HepG2 (cell line): ENCODE measurements around the gene CTDNEP1. TPM values are rescaled to one million over a fixed set of nuclear protein-coding genes. Genes with fewer than 3 reads are reported as not detected.

Source experiments
- ATAC-seq: fragments of 200-7000 bp; cut with Tn5 transposase; 3 replicates; pipeline ENCODE4 v1.9.1; 2020; ENCODE audit warnings: mild to moderate bottlenecking, moderate library complexity
- BruUV-seq: library from RNA; stranded (reverse); fragments of 400-500 nt; replicated peaks from 2 replicates; lab custom pipeline; 2021; lab: Mats Ljungman, UMichigan
- CTCF ChIA-PET: fragments of 300-600 bp; formaldehyde crosslinking; extraction: SDS; loops from one replicate; lab custom pipeline; 2021; ENCODE audit warnings: low total read pairs, inconsistent platforms, low intra/inter-chr PET ratio; lab: Yijun Ruan, JAX
- POLR2A ChIA-PET: fragments of 350-600 bp; sonication (Branson Sonifier 250); formaldehyde crosslinking; loops from one replicate; lab custom pipeline; 2020; ENCODE audit warnings: antibody characterized with exemption, inconsistent platforms; lab: Yijun Ruan, JAX
- DNase-seq: peaks from one replicate; pipeline ENCODE4 v3.0.0-alpha.2; 2015; ENCODE audit warnings: low spot score
- FAIRE-seq: peaks from 3 replicates; lab custom pipeline; 2011; peaks lifted over from hg19 to GRCh38; lab: Jason Lieb, UNC
- H2AFZ ChIP-seq: one replicate; pipeline ENCODE4 v1.6.1; 2011; ENCODE audit warnings: low read length, inconsistent platforms
- H3K27ac ChIP-seq: fragments of 300-600 bp; 3 replicates; pipeline ENCODE4 v1.8.0; 2011; ENCODE audit warnings: mixed run types, mild to moderate bottlenecking, mixed read lengths, low read length, inconsistent platforms; ENCODE audit not compliant: insufficient read depth; ENCODE audit errors: extremely low read length
- H3K27me3 ChIP-seq, 2 experiments: fragments of 200-600 bp in 1 of 2; 2 replicates in 1 of 2; 3 replicates in 1 of 2; pipeline versions ENCODE4 v1.6.0 to v1.8.0; 2011; ENCODE audit warnings: low read length in 2 of 2, mild to moderate bottlenecking in 2 of 2, moderate library complexity in 2 of 2, inconsistent platforms in 1 of 2; ENCODE audit not compliant: insufficient read depth in 2 of 2, control insufficient read depth in 1 of 2
- H3K36me3 ChIP-seq, 2 experiments: fragments of 200-600 bp in 1 of 2; replicated peaks in 1 of 2; 2 replicates in 1 of 2; 3 replicates in 1 of 2; pipeline versions ENCODE4 v1.5.1 to v1.8.0; 2011; ENCODE audit warnings: low read length in 2 of 2, inconsistent platforms in 1 of 2; ENCODE audit not compliant: insufficient read depth in 2 of 2, control insufficient read depth in 1 of 2
- H3K4me1 ChIP-seq: 2 replicates; pipeline ENCODE4 v1.5.1; 2012; ENCODE audit warnings: low read length, inconsistent platforms; ENCODE audit not compliant: insufficient read depth
- H3K4me2 ChIP-seq: 2 replicates; pipeline ENCODE4 v1.6.0; 2011; ENCODE audit warnings: low read depth, low read length, inconsistent platforms
- H3K4me3 ChIP-seq, 3 experiments: fragments of 200-600 bp in 1 of 3; sonication (generic), shearing (Covaris generic) in 1 of 3; replicated peaks in 1 of 3; 2 replicates each; pipeline ENCODE4 v1.5.1; 2011 to 2016; ENCODE audit warnings: low read length in 3 of 3, inconsistent platforms in 2 of 3, low read depth in 2 of 3, mild to moderate bottlenecking in 2 of 3, control low read depth in 1 of 3, mixed read lengths in 1 of 3; ENCODE audit not compliant: insufficient read depth in 1 of 3
- H3K79me2 ChIP-seq: one replicate; pipeline ENCODE4 v1.6.1; 2011; ENCODE audit warnings: low read length, inconsistent platforms; ENCODE audit not compliant: insufficient read depth
- H3K9ac ChIP-seq: 2 replicates; pipeline ENCODE4 v1.6.0; 2011; ENCODE audit warnings: mild to moderate bottlenecking, low read depth, low read length, inconsistent platforms; ENCODE audit not compliant: insufficient read depth
- H3K9me3 ChIP-seq: 2 replicates; pipeline ENCODE4 v1.5.1; 2012; ENCODE audit warnings: mild to moderate bottlenecking, low read length
- H4K20me1 ChIP-seq: 2 replicates; pipeline ENCODE4 v1.6.0; 2011; ENCODE audit warnings: inconsistent platforms, mild to moderate bottlenecking, low read length, moderate library complexity; ENCODE audit not compliant: insufficient read depth
- BCL6 ChIP-seq: IDR thresholded peaks from 2 replicates; pipeline ENCODE4 v1.6.1; 2016; ENCODE audit warnings: missing genetic modification reagents, missing compliant biosample characterization
- FOXA1 ChIP-seq, 2 experiments: fragments of 450-650 bp in 1 of 2; sonication (generic) in 1 of 2; formaldehyde crosslinking in 1 of 2; IDR thresholded peaks; 2 replicates each; pipeline versions ENCODE4 v1.4.0 to v1.6.1; 2016 to 2020; ENCODE audit warnings: missing genetic modification reagents in 1 of 2
- FOXO4 ChIP-seq: sonication (generic); formaldehyde crosslinking; conservative IDR thresholded peaks from 2 replicates; pipeline ENCODE4 v1.8.1; 2023; ENCODE audit warnings: missing genetic modification reagents
- FOXP1 ChIP-seq, 2 experiments: fragments of 450-650 bp in 1 of 2; IDR thresholded peaks; 2 replicates each; pipeline ENCODE4 v1.6.1; 2017 to 2018; ENCODE audit warnings: antibody characterized with exemption in 1 of 2
- GRHL1 ChIP-seq: sonication (generic); formaldehyde crosslinking; conservative IDR thresholded peaks from 2 replicates; pipeline ENCODE4 v1.8.0; 2022; ENCODE audit warnings: missing genetic modification reagents
- IRF9 ChIP-seq: sonication (generic); formaldehyde crosslinking; IDR thresholded peaks from 2 replicates; pipeline ENCODE4 v1.8.0; 2022; ENCODE audit warnings: missing genetic modification reagents, mild to moderate bottlenecking, borderline replicate concordance
- NBN ChIP-seq: fragments of 450-650 bp; conservative IDR thresholded peaks from 2 replicates; pipeline ENCODE4 v1.6.1; 2017
- NCOA2 ChIP-seq: sonication (generic); formaldehyde crosslinking; IDR thresholded peaks from 2 replicates; pipeline ENCODE4 v1.8.0; 2022; ENCODE audit warnings: inconsistent platforms
- SAP130 ChIP-seq: IDR thresholded peaks from 2 replicates; pipeline ENCODE4 v1.6.1; 2016; ENCODE audit warnings: low read depth
- SP4 ChIP-seq: sonication (generic); formaldehyde crosslinking; IDR thresholded peaks from 2 replicates; pipeline ENCODE4 v1.8.1; 2023; ENCODE audit warnings: mild to moderate bottlenecking, missing genetic modification reagents
- TFE3 ChIP-seq: IDR thresholded peaks from 2 replicates; pipeline ENCODE4 v1.6.1; 2016
- ZBTB37 ChIP-seq: sonication (generic); formaldehyde crosslinking; IDR thresholded peaks from 2 replicates; pipeline ENCODE4 v1.4.0; 2020; ENCODE audit warnings: mild to moderate bottlenecking, missing genetic modification reagents
- ZFP36L1 ChIP-seq: sonication (generic); formaldehyde crosslinking; IDR thresholded peaks from 2 replicates; pipeline ENCODE4 v1.8.0; 2022; ENCODE audit warnings: mild to moderate bottlenecking, missing genetic modification reagents, moderate library complexity
- ZNF230 ChIP-seq: sonication (generic); formaldehyde crosslinking; IDR thresholded peaks from 2 replicates; pipeline ENCODE4 v1.4.0; 2020; ENCODE audit warnings: mild to moderate bottlenecking, missing genetic modification reagents
- ZNF44 ChIP-seq: sonication (generic); formaldehyde crosslinking; IDR thresholded peaks from 2 replicates; pipeline ENCODE4 v1.5.1; 2020; ENCODE audit warnings: mild to moderate bottlenecking, missing genetic modification reagents
- whole genome bisulfite sequencing: methylation state at CpG from one replicate; pipeline ENCODE4 v1.1.6; 2017; ENCODE audit warnings: low lambda C conversion rate; 5-methylcytosine and 5-hydroxymethylcytosine counted together
- in situ Hi-C: cut with HindIII; loops from 2 replicates; pipeline ENCODE4 v1.10.0; 2017; ENCODE audit warnings: low pct_unique_long_range_greater_than_20kb; ENCODE audit not compliant: extremely low pct_ligation_motif_present
- intact Hi-C: fragments of 100-400 bp; cut with micrococcal nuclease; formaldehyde crosslinking; loops from one replicate; pipeline ENCODE4 v1.10.0; 2022; ENCODE audit not compliant: unreplicated experiment
- polyA plus RNA-seq, 8 experiments: library from polyadenylated mRNA; depleted of rRNA in 3 of 8; stranded (reverse) in 7 of 8; unstranded in 1 of 8; fragments of >200 nt; fragmentation: Illumina TruSeq in 4 of 8; extraction: Trizol in 4 of 8; gene quantifications; 2 replicates each; pipeline versions ENCODE4 v1.2.1 to v1.2.3, GENCODE V29; 2011 to 2016; ENCODE audit warnings: low read depth in 4 of 8, missing spikeins in 1 of 8, mixed read lengths in 1 of 8; ENCODE audit not compliant: insufficient read depth in 1 of 8
- total RNA-seq, 5 experiments: library from RNA; depleted of rRNA; stranded (reverse); fragments of >200 nt; fragmentation: Illumina TruSeq; extraction: Trizol; gene quantifications; 2 replicates each; pipeline ENCODE4 v1.2.3, GENCODE V29; 2016; ENCODE audit warnings: low read depth in 1 of 5

Gene CTDNEP1
- total and polyA plus RNA-seq, 2 of the 13 experiments (the other 11 are each of a cell fraction or from before 2014, with no cell fraction given), result 19.8 to 118 TPM

- intact Hi-C loops (no loop called here), in situ Hi-C loops (loop anchor here (5.0 kb wide), 1 partner anchor 38 kb away; the partner anchor contains the start of gene ASGR1)
- Histone ChIP-seq H3K27ac (no peak overlapping the region), H4K20me1 (no peaks in the 10 kb centered on the region), H3K9me3 (no peaks in the 10 kb centered on the region), H3K4me2 (peak overlapping the region; percentile 77), H3K4me3 (peak overlapping the region in 2 of 3 experiments; percentile 22 to 68; a peak in 3 of 6 replicates), H3K79me2 (peaks cover under 1% of the 10 kb centered on the region), H3K9ac (0 out of 2 replicates have a peak overlapping the region, but pooled peaks have one; percentile 28), H3K36me3 (no peaks in the 10 kb centered on the region), H3K4me1 (peaks cover 56% of the 10 kb centered on the region), H3K27me3 (peaks cover 0 to 4% of the 10 kb centered on the region in 2 experiments; a peak in 2 of 5 replicates), H2AFZ (no peak overlapping the region)
- ATAC-seq (peak; percentile 1), DNase-seq (peak; percentile 39), FAIRE-seq (peak; percentile 90)
- 5% methylated on average over 5 of the region's 9 CpGs for WGBS
- POLR2A ChIA-PET, result interaction anchor here (0.8 to 2.9 kb wide), 5 partner anchors 24 to 179 kb away, joined by 3 to 35 read pairs (median 4); partner anchors contain the start of genes ASGR1, ASGR2 and SLC16A13
- CTCF ChIA-PET, result interaction anchor here (1.9 kb wide), 1 partner anchor 169 kb away, joined by 10 read pairs; no protein-coding TSS in a partner anchor
- BruUV-seq, result no TSS peak
- no peak for TF ChIP-seq TFE3 (CRISPR knock-in tag)
- 0 out of 2 replicates have a peak, but pooled peaks have one; percentile 10 for TF ChIP-seq ZNF230 (CRISPR knock-in tag)
- TF ChIP-seq ZBTB37 (CRISPR knock-in tag), result no peak
- no peak for TF ChIP-seq FOXP1 (IDR thresholded peaks at IDR 0.05)
- 0 out of 2 replicates have a peak, but pooled peaks have one; percentile 1 for TF ChIP-seq FOXP1 (CRISPR knock-in tag; IDR thresholded peaks at IDR 0.05)
- 0 out of 2 replicates have a peak, but pooled peaks have one; percentile 2 for TF ChIP-seq NCOA2
- no peak for TF ChIP-seq FOXO4 (CRISPR knock-in tag)
- TF ChIP-seq GRHL1, result no peak
- no peak for TF ChIP-seq ZNF44 (CRISPR knock-in tag)
- no peak for TF ChIP-seq BCL6 (CRISPR knock-in tag)
- no peak for TF ChIP-seq SP4 (CRISPR knock-in tag)
- TF ChIP-seq FOXA1 (IDR thresholded peaks at IDR 0.05), result no peak
- no peak for TF ChIP-seq FOXA1 (CRISPR knock-in tag; IDR thresholded peaks at IDR 0.05)
- no peak for TF ChIP-seq IRF9 (CRISPR knock-in tag)
- peak; percentile 10; the same call in 1 of the 2 replicates for TF ChIP-seq SAP130 (CRISPR knock-in tag)
- TF ChIP-seq ZFP36L1 (CRISPR knock-in tag), result no peak
- no peak for TF ChIP-seq NBN
These were observed 36.3 kb downstream of the CTDNEP1 start for GRCh38 chr17:7215136-7215638.
